CD8-positive, alpha-beta memory T cell (primary cell): ENCODE data around the gene ARHGAP32. TPM values are rescaled to one million over a fixed set of nuclear protein-coding genes. Genes with fewer than 3 reads are reported as not detected.

Source experiments
- CTCF ChIA-PET: fragments of 350-600 bp; sonication (Branson Sonifier 250); formaldehyde crosslinking; loops from one replicate; lab custom pipeline; 2021; ENCODE audit warnings: antibody characterized with exemption; lab: Charles Lee
- POLR2A ChIA-PET: fragments of 350-600 bp; sonication (Branson Sonifier 250); formaldehyde crosslinking; loops from one replicate; lab custom pipeline; 2021; ENCODE audit warnings: antibody characterized with exemption; lab: Charles Lee
- DNase-seq, 5 donors: peaks; one replicate each; pipeline versions ENCODE4 v3.0.0 to v3.0.0-alpha.2; 2020 to 2022; ENCODE audit warnings: mixed read lengths in 1 of 5
- H3K27ac ChIP-seq: one replicate; pipeline ENCODE4 v1.7.0; 2013; ENCODE audit warnings: low read depth, mild to moderate bottlenecking, low read length, moderate library complexity
- H3K27me3 ChIP-seq: 2 replicates; pipeline ENCODE4 v1.7.0; 2013; ENCODE audit warnings: low read length, mild to moderate bottlenecking; ENCODE audit not compliant: insufficient read depth, poor library complexity, severe bottlenecking
- H3K36me3 ChIP-seq: 2 replicates; pipeline ENCODE4 v1.7.0; 2013; ENCODE audit warnings: mild to moderate bottlenecking, low read length, moderate library complexity; ENCODE audit not compliant: insufficient read depth
- H3K4me1 ChIP-seq: 2 replicates; pipeline ENCODE4 v1.7.0; 2013; ENCODE audit warnings: mild to moderate bottlenecking, low read length, moderate library complexity; ENCODE audit not compliant: insufficient read depth
- H3K4me3 ChIP-seq: 2 replicates; pipeline ENCODE4 v1.7.0; 2013; ENCODE audit warnings: mild to moderate bottlenecking, low read length
- H3K9me3 ChIP-seq: 2 replicates; pipeline ENCODE4 v1.7.0; 2013; ENCODE audit warnings: mild to moderate bottlenecking, low read length
- H3K27ac Mint-ChIP-seq, 8 donors: one replicate each; pipeline ENCODE4 v1.8.0; 2020 to 2021; ENCODE audit warnings: mixed read lengths in 8 of 8, mild to moderate bottlenecking in 6 of 8, inconsistent platforms in 3 of 8, moderate library complexity in 3 of 8
- H3K27me3 Mint-ChIP-seq, 2 donors: one replicate each; pipeline ENCODE4 v1.8.0; 2020 to 2021; ENCODE audit warnings: mixed read lengths in 2 of 2, mild to moderate bottlenecking in 1 of 2, moderate library complexity in 1 of 2
- H3K36me3 Mint-ChIP-seq, 3 donors: one replicate each; pipeline ENCODE4 v1.8.0; 2020 to 2021; ENCODE audit warnings: mixed read lengths in 3 of 3, inconsistent platforms in 1 of 3, mild to moderate bottlenecking in 1 of 3
- H3K4me1 Mint-ChIP-seq, 3 donors: one replicate each; pipeline ENCODE4 v1.8.0; 2020 to 2021; ENCODE audit warnings: mixed read lengths in 3 of 3, inconsistent platforms in 1 of 3, mild to moderate bottlenecking in 1 of 3
- H3K4me3 Mint-ChIP-seq, 7 donors: one replicate each; pipeline ENCODE4 v1.8.0; 2020 to 2021; ENCODE audit warnings: mixed read lengths in 7 of 7, mild to moderate bottlenecking in 6 of 7, moderate library complexity in 4 of 7, inconsistent platforms in 2 of 7
- H3K9me3 Mint-ChIP-seq, 5 donors: one replicate each; pipeline ENCODE4 v1.8.0; 2020 to 2022; ENCODE audit warnings: mixed read lengths in 5 of 5, mild to moderate bottlenecking in 3 of 5, moderate library complexity in 2 of 5, inconsistent platforms in 1 of 5
- polyA plus RNA-seq: library from polyadenylated mRNA; unstranded; fragments of 300-500 nt; fragmentation: Illumina TruSeq; gene quantifications from one replicate; pipeline ENCODE4 v1.2.3, GENCODE V29; 2021
- total RNA-seq, 2 experiments: library from RNA; stranded (reverse); gene quantifications; one replicate each; pipeline ENCODE4 v1.2.3, GENCODE V29; 2021

ARHGAP32 gene
- total and polyA plus RNA-seq, 3 experiments from 2014 or later: 0.48 to 3.1 (median 2.1) TPM

DNA sequence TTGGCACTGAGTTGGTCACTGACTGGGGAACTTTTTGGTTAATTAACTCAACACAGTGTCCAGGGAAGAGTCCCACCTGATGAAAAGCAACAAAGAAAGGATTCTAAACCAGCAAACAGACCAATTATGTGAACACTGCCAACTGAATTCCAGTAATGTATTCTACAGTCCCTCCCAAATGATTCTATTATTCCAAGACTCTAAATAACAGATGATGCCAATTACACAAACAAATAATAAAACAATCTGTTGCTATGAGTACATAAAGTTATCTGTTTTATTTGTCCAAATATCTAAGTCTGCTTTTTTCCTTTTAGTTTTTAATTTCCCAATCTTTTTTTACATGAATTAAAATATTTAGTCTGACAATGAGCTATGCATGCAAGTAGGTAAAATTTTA lies 151.2 kb downstream of the ARHGAP32 start:
- Mint-ChIP-seq H3K27ac (no peak overlapping the region), H3K36me3 (peaks cover 0 to 24% (median 0%) of the 10 kb centered on the region in 3 donors), H3K9me3 (peaks cover 0 to 8% (median 3%) of the 10 kb centered on the region in 5 donors), H3K27me3 (peaks cover 0 to 4% of the 10 kb centered on the region in 2 donors), H3K4me1 (no peaks in the 10 kb centered on the region), H3K4me3 (no peak overlapping the region)
- Histone ChIP-seq H3K27ac (no peak overlapping the region), H3K36me3 (no peaks in the 10 kb centered on the region), H3K4me3 (no peak overlapping the region), H3K4me1 (no peaks in the 10 kb centered on the region), H3K27me3 (no peaks in the 10 kb centered on the region), H3K9me3 (no peaks in the 10 kb centered on the region)
- CTCF ChIA-PET: no interaction called here
- POLR2A ChIA-PET: no interaction called here
- no peak for DNase-seq

- ChIA-PET CTCF (no interaction called here), POLR2A (no interaction called here)
- Mint-ChIP-seq H3K9me3 (peaks cover 0 to 6% (median 3%) of the 10 kb centered on the region in 5 donors), H3K4me3 (no peak overlapping the region), H3K36me3 (peaks cover 0 to 25% (median 0%) of the 10 kb centered on the region in 3 donors), H3K27me3 (peaks cover 8 to 11% of the 10 kb centered on the region in 2 donors), H3K4me1 (no peaks in the 10 kb centered on the region), H3K27ac (no peak overlapping the region)
- DNase-seq: no peak
- peaks cover 4% of the 10 kb centered on the region for H3K27me3 ChIP-seq
- H3K36me3 ChIP-seq: no peaks in the 10 kb centered on the region
- H3K4me1 ChIP-seq: no peaks in the 10 kb centered on the region
- H3K27ac ChIP-seq: no peak overlapping the region
- no peaks in the 10 kb centered on the region for H3K9me3 ChIP-seq
- H3K4me3 ChIP-seq: no peak overlapping the region
Observed at GRCh38 chr11:129035244-129035643, 156.9 kb downstream of the ARHGAP32 start.

GRCh38 chr11:129034001-129034400 lies 158.1 kb downstream of the ARHGAP32 start:
- H3K4me1 Mint-ChIP-seq: no peaks in the 10 kb centered on the region
- Histone ChIP-seq H3K36me3 (no peaks in the 10 kb centered on the region), H3K9me3 (no peaks in the 10 kb centered on the region), H3K27me3 (peaks cover 4% of the 10 kb centered on the region), H3K27ac (no peak overlapping the region), H3K4me1 (no peaks in the 10 kb centered on the region), H3K4me3 (no peak overlapping the region)
- ChIA-PET CTCF (no interaction called here), POLR2A (no interaction called here)
- peaks cover 0 to 21% (median 0%) of the 10 kb centered on the region in 3 donors for H3K36me3 Mint-ChIP-seq
- H3K9me3 Mint-ChIP-seq: peaks cover 0 to 3% (median 0%) of the 10 kb centered on the region in 5 donors
- DNase-seq: no peak
- H3K4me3 Mint-ChIP-seq: no peak overlapping the region
- H3K27me3 Mint-ChIP-seq: peaks cover 8 to 11% of the 10 kb centered on the region in 2 donors
- no peak overlapping the region for H3K27ac Mint-ChIP-seq

DNA sequence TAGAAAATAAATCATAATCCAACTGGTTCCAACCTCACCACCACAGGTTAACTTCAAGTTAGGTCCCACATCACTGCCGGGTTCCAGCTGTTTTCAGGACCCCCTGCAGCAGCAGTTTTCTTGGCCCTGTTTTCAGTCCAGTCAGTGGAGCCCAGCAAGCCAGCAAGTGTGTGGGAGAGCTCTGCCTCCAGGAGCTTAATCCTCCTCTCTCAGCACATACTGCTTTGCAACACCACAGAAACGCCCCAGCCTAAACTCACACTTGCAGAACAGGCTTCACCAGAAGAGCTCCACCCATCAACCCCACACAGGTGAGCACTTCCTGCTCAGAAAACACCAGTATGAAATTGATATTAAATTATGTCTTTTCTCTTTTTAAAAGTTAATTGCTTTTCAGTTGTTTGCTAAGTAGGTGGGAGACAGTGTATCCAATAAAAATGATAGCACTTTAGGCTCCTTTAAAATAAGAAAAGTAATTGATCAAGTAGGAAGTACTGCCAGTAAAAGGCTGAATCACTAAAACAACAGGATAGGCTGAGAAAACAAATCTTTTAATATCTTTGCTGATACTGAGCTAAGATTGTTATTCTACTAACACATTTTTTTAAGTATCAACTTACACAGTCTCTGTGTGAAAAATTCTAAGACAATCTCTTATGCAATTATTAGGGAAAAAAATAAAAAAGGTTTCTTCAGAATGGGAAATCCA lies 168.0 kb downstream of the ARHGAP32 start:
- no peaks in the 10 kb centered on the region for H3K36me3 ChIP-seq
- no peak overlapping the region for H3K27ac ChIP-seq
- POLR2A ChIA-PET: no interaction called here
- CTCF ChIA-PET: no interaction called here
- no peaks in the 10 kb centered on the region for H3K9me3 ChIP-seq
- peak in 1 of 5 donors; percentile 1 for DNase-seq
- H3K9me3 Mint-ChIP-seq: no peaks in the 10 kb centered on the region
- H3K27ac Mint-ChIP-seq: peak overlapping the region in 2 of 8 donors; percentile 24 to 53
- peaks cover 6 to 14% of the 10 kb centered on the region in 2 donors for H3K27me3 Mint-ChIP-seq
- H3K36me3 Mint-ChIP-seq: peaks cover 0 to 4% (median 0%) of the 10 kb centered on the region in 3 donors
- H3K4me3 Mint-ChIP-seq: peak overlapping the region in 6 of 7 donors; percentile 13 to 80 (median 40)
- H3K4me1 Mint-ChIP-seq: peaks cover 6 to 14% (median 6%) of the 10 kb centered on the region in 3 donors
- H3K27me3 ChIP-seq: no peaks in the 10 kb centered on the region
- H3K4me3 ChIP-seq: no peak overlapping the region
- H3K4me1 ChIP-seq: no peaks in the 10 kb centered on the region

DNA sequence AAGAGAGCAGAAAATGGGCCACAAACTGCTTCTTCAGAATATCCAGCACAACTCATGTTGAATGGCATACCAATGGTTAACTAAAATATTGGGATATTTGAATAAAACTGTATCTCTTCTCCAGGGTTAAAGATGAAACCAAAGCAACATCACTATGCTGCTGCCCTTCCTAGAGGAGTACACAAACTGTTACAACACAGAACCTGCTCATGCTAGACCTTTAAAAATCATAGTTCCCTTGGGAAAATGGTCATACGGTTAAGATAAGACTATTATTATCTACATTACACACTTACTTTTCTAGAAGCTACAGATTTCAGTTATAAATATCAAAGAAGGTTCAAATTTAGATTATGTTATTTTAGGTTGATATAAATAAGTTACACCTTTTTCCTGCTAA lies 170.8 kb downstream of the ARHGAP32 start:
- no peak for DNase-seq
- Histone ChIP-seq H3K27ac (no peak overlapping the region), H3K36me3 (no peaks in the 10 kb centered on the region), H3K4me3 (no peak overlapping the region), H3K4me1 (no peaks in the 10 kb centered on the region), H3K9me3 (no peaks in the 10 kb centered on the region), H3K27me3 (no peaks in the 10 kb centered on the region)
- Mint-ChIP-seq H3K9me3 (no peaks in the 10 kb centered on the region), H3K27ac (no peak overlapping the region), H3K27me3 (peaks cover 5 to 19% of the 10 kb centered on the region in 2 donors), H3K36me3 (no peaks in the 10 kb centered on the region), H3K4me1 (peaks cover 6 to 14% (median 6%) of the 10 kb centered on the region in 3 donors), H3K4me3 (peak overlapping the region in 1 of 7 donors; percentile 2)
- CTCF ChIA-PET: no interaction called here
- POLR2A ChIA-PET: no interaction called here

- ChIA-PET CTCF (no interaction called here), POLR2A (no interaction called here)
- H3K4me3 ChIP-seq: no peak overlapping the region
- peaks cover 3 to 11% (median 5%) of the 10 kb centered on the region in 3 donors for H3K4me1 Mint-ChIP-seq
- no peak overlapping the region for H3K27ac Mint-ChIP-seq
- H3K9me3 Mint-ChIP-seq: no peaks in the 10 kb centered on the region
- H3K36me3 Mint-ChIP-seq: no peaks in the 10 kb centered on the region
- H3K36me3 ChIP-seq: no peaks in the 10 kb centered on the region
- H3K27me3 Mint-ChIP-seq: peaks cover 5 to 21% of the 10 kb centered on the region in 2 donors
- DNase-seq: no peak
- H3K27ac ChIP-seq: no peak overlapping the region
- H3K9me3 ChIP-seq: no peaks in the 10 kb centered on the region
- no peaks in the 10 kb centered on the region for H3K4me1 ChIP-seq
- no peaks in the 10 kb centered on the region for H3K27me3 ChIP-seq
- H3K4me3 Mint-ChIP-seq: no peak overlapping the region
Observed at GRCh38 chr11:129018991-129019390, 173.1 kb downstream of the ARHGAP32 start.

DNA sequence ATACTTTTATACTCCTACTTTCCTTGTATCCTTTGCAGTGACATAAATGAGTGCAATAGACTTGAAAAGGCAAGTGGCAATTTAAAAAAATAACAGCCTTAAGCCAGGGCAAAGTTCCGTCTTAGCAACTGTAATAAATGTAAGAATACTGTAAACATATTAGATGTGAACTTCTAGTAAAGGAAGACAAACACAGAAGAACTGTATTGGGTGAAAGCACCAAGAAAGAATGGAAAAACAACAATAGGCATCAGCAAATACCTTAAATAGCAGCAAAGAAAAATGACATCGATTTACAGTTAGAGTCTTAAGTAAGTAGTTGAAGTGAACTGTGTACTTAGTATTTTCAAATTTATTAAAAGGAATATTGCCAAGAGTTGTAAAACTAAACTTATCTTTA lies 174.0 kb downstream of the ARHGAP32 start:
- Mint-ChIP-seq H3K4me1 (peaks cover 0 to 8% (median 3%) of the 10 kb centered on the region in 3 donors), H3K9me3 (no peaks in the 10 kb centered on the region), H3K4me3 (no peak overlapping the region), H3K36me3 (peaks cover 0 to 2% (median 0%) of the 10 kb centered on the region in 3 donors), H3K27ac (no peak overlapping the region), H3K27me3 (peaks cover 5 to 21% of the 10 kb centered on the region in 2 donors)
- no peaks in the 10 kb centered on the region for H3K27me3 ChIP-seq
- no peaks in the 10 kb centered on the region for H3K4me1 ChIP-seq
- H3K27ac ChIP-seq: no peak overlapping the region
- ChIA-PET CTCF (no interaction called here), POLR2A (no interaction called here)
- DNase-seq: no peak
- no peaks in the 10 kb centered on the region for H3K9me3 ChIP-seq
- no peaks in the 10 kb centered on the region for H3K36me3 ChIP-seq
- no peak overlapping the region for H3K4me3 ChIP-seq

DNA sequence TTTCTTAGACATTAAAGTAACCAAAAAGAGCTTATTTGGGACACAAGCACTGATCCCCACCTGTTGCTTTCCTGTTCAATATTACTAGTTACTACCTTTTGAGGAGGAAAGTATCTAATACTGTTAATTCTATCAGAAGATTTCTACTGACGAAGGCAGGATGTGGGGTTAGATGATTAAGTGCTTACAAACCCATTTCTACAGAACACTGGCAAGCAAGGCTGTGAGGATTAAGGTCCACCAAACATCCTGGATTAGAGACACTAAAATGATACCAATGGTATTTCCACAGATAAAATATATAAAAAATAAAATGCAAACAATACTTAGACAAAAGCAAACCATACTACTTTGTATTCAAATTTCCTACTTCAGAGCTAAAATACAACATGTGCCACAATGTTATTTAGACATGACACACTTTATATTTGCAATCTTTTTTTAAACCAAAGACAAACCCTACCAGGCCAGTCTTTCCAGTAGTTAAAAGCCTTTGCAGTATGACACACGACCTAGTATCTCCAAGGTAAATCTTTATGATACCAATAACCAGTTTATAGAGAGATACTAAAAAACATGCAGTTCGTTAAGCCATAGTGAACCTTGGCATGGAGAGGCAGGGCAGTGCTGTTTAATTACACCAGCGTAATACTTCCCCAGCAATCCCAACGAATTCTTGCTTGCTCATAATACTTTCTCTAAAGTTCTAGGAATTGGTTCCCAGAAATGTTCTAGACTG lies 178.2 kb downstream of the ARHGAP32 start:
- Mint-ChIP-seq H3K4me1 (no peaks in the 10 kb centered on the region), H3K36me3 (peaks cover 0 to 15% (median 0%) of the 10 kb centered on the region in 3 donors), H3K9me3 (no peaks in the 10 kb centered on the region), H3K4me3 (no peak overlapping the region), H3K27me3 (peaks cover 4 to 32% of the 10 kb centered on the region in 2 donors), H3K27ac (no peak overlapping the region)
- Histone ChIP-seq H3K4me3 (no peak overlapping the region), H3K9me3 (no peaks in the 10 kb centered on the region), H3K36me3 (no peaks in the 10 kb centered on the region), H3K27ac (no peak overlapping the region), H3K4me1 (no peaks in the 10 kb centered on the region), H3K27me3 (no peaks in the 10 kb centered on the region)
- DNase-seq: no peak
- ChIA-PET CTCF (no interaction called here), POLR2A (no interaction called here)
